Activated CD8-positive, alpha-beta memory T cell treated with anti-CD3 and anti-CD28 coated beads, Interleukin-2, amount 10 ng/mL, durations not matched to agents 7 days and 5 days (primary cell): Measurements from ENCODE around the gene HNRNPH2. TPM values are rescaled to one million over a fixed set of nuclear protein-coding genes. Genes with fewer than 3 reads are reported as not detected.

ENCODE experiments used
- ATAC-seq: fragments of 150-1000 bp; cut with Tn5 transposase; one replicate; pipeline ENCODE4 v1.10.0; 2021; ENCODE audit warnings: moderate library complexity
- CTCF ChIA-PET: fragments of 350-600 bp; sonication (Branson Sonifier 250); formaldehyde crosslinking; loops from one replicate; lab custom pipeline; 2021; ENCODE audit warnings: antibody characterized with exemption; lab: Charles Lee
- DNase-seq: peaks from one replicate; pipeline ENCODE4 v3.0.0-alpha.2; 2020
- H3K27ac Mint-ChIP-seq: one replicate; pipeline ENCODE4 v1.8.0; 2021; ENCODE audit warnings: mild to moderate bottlenecking, mixed read lengths
- H3K27me3 Mint-ChIP-seq: one replicate; pipeline ENCODE4 v1.8.0; 2021; ENCODE audit warnings: mixed read lengths
- H3K36me3 Mint-ChIP-seq: one replicate; pipeline ENCODE4 v1.8.0; 2021; ENCODE audit warnings: mild to moderate bottlenecking, mixed read lengths
- H3K4me1 Mint-ChIP-seq: one replicate; pipeline ENCODE4 v1.8.0; 2021; ENCODE audit warnings: mixed read lengths
- H3K4me3 Mint-ChIP-seq: one replicate; pipeline ENCODE4 v1.8.0; 2021; ENCODE audit warnings: mild to moderate bottlenecking, moderate library complexity, mixed read lengths
- H3K9me3 Mint-ChIP-seq: one replicate; pipeline ENCODE4 v1.8.0; 2022; ENCODE audit warnings: low read depth, mixed read lengths
- total RNA-seq, 2 experiments: library from RNA; stranded (reverse); gene quantifications; one replicate each; pipeline ENCODE4 v1.2.3, GENCODE V29; 2021

HNRNPH2 gene
- total RNA-seq, 2 experiments from 2014 or later = 30.7 to 31.2 TPM

GRCh38 chrX:101385795-101386541, 22.1 kb upstream of the HNRNPH2 start, which contains the start of gene BTK:
Gene BTK, minus strand, starts transcription at chrX:101386191. Its CDS starts 10,907 bp downstream, at chrX:101375284.
- CTCF ChIA-PET = no interaction called here
- no peak within 1 kb of the TSS for H3K4me3 Mint-ChIP-seq
- no peak within 1 kb of the TSS for H3K27ac Mint-ChIP-seq
- no peaks in the 10 kb centered on the region for H3K9me3 Mint-ChIP-seq
- H3K27me3 Mint-ChIP-seq = peaks cover 2% of the 10 kb centered on the region
- H3K4me1 Mint-ChIP-seq = peaks cover 9% of the 10 kb centered on the region
- ATAC-seq (no peak), DNase-seq (no peak)
- H3K36me3 Mint-ChIP-seq = no peaks in the 10 kb centered on the region

GRCh38 chrX:101386542-101386885, 21.5 kb upstream of the HNRNPH2 start:
- no peak for ATAC-seq
- H3K4me1 Mint-ChIP-seq = peaks cover 9% of the 10 kb centered on the region
- H3K36me3 Mint-ChIP-seq = peaks cover 4% of the 10 kb centered on the region
- DNase-seq = no peak
- H3K9me3 Mint-ChIP-seq = no peaks in the 10 kb centered on the region
- CTCF ChIA-PET = no interaction called here
- peaks cover 2% of the 10 kb centered on the region for H3K27me3 Mint-ChIP-seq
- no peak overlapping the region for H3K27ac Mint-ChIP-seq
- no peak overlapping the region for H3K4me3 Mint-ChIP-seq

DNA sequence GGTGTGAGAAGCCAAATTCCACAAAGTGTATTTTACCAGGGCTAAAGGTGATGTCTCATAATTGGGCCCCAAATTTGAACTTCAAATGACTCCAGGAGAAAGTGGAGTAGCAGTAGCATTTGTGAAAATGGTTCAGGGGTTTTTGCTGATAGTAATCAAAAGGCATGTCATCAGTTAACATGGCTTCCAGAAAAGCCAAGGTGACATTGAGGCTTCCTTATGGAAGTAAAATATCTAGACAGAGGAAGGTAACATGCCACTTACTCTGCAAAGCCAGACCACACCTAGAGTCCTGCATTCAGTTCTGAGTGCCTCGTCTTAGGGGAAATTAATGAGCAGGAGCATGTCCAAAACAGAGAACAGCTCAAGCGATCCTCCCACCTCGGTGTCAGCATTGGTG, 19.4 kb upstream of the HNRNPH2 start:
- ATAC-seq (no peak), DNase-seq (no peak)
- Mint-ChIP-seq H3K4me1 (peaks cover 17% of the 10 kb centered on the region), H3K27ac (no peak overlapping the region), H3K9me3 (no peaks in the 10 kb centered on the region), H3K4me3 (no peak overlapping the region), H3K27me3 (peaks cover 2% of the 10 kb centered on the region), H3K36me3 (peaks cover 21% of the 10 kb centered on the region)
- CTCF ChIA-PET = no interaction called here

- peaks cover 27% of the 10 kb centered on the region for H3K4me1 Mint-ChIP-seq
- peaks cover 31% of the 10 kb centered on the region for H3K36me3 Mint-ChIP-seq
- peaks cover 2% of the 10 kb centered on the region for H3K27me3 Mint-ChIP-seq
- CTCF ChIA-PET = interaction anchor here (0.8 to 2.0 kb wide), 8 partner anchors 10 to 43 kb away, joined by 3 to 6 read pairs (median 4); partner anchors contain the start of genes GLA and TIMM8A
- no peaks in the 10 kb centered on the region for H3K9me3 Mint-ChIP-seq
- ATAC-seq (peak; percentile 97), DNase-seq (peak; percentile 90)
- peak within 1 kb of the TSS; percentile 88 for H3K4me3 Mint-ChIP-seq
- H3K27ac Mint-ChIP-seq = peak within 1 kb of the TSS; percentile 89
Observed at GRCh38 chrX:101390664-101391525, 17.1 kb upstream of the HNRNPH2 start, which contains the start of gene RPL36A. Gene RPL36A, plus strand, starts transcription at chrX:101391011. Its CDS starts 33 bp downstream, at chrX:101391044.

DNA sequence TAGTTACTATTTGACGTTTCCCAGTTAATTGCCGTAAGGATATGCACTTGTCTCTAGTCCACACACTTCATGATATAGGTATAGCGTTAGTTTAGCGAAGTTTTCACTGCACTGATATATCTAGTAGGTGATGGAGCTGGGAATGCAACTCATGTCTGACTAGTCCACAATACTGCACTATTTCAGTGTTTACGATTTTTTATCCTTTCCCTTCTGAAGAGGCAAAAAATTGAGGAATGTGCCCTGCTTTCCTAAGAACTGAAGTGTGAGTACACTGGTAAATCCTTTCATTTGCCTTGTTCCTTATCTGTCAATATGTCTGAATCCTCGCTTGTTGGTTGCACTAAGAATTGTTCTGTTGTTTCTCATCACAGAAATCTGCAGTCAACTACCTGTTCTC, 16.2 kb upstream of the HNRNPH2 start:
- CTCF ChIA-PET = interaction anchor here (0.9 to 1.3 kb wide), 2 partner anchors 13 to 45 kb away, joined by 3 to 4 read pairs; no protein-coding TSS in a partner anchor
- peaks cover 33% of the 10 kb centered on the region for H3K36me3 Mint-ChIP-seq
- H3K27me3 Mint-ChIP-seq = no peaks in the 10 kb centered on the region
- no peaks in the 10 kb centered on the region for H3K9me3 Mint-ChIP-seq
- DNase-seq (no peak), ATAC-seq (no peak)
- peaks cover 27% of the 10 kb centered on the region for H3K4me1 Mint-ChIP-seq
- peak overlapping the region; percentile 88 for H3K4me3 Mint-ChIP-seq
- peak overlapping the region; percentile 89 for H3K27ac Mint-ChIP-seq

- no peak for DNase-seq
- CTCF ChIA-PET = no interaction called here
- peaks cover 27% of the 10 kb centered on the region for H3K4me1 Mint-ChIP-seq
- no peaks in the 10 kb centered on the region for H3K27me3 Mint-ChIP-seq
- peaks cover 34% of the 10 kb centered on the region for H3K36me3 Mint-ChIP-seq
- peak overlapping the region; percentile 88 for H3K4me3 Mint-ChIP-seq
- H3K27ac Mint-ChIP-seq = peak overlapping the region; percentile 68
- ATAC-seq = no peak
- no peaks in the 10 kb centered on the region for H3K9me3 Mint-ChIP-seq
Observed at GRCh38 chrX:101393530-101394305, 14.3 kb upstream of the HNRNPH2 start.

DNA sequence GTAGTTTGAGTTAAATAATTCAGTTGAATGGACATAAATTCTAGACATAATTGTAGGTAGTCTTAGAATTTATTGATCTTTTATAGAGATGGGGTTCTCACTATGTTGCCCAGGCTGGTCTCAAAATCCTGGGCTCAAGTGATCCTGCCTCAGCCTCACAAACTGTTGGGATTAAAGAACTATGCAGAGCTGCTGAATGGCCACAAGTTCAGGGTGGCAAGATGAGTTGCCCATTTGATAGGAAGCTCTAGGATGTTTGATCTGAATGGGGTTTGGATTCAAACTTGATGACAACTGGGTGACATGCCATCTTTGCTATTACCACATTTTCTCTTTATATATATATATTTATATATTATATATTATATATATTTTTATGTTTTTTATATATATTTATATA, 13.7 kb upstream of the HNRNPH2 start:
- CTCF ChIA-PET = no interaction called here

GRCh38 chrX:101395789-101396188, 12.2 kb upstream of the HNRNPH2 start:
- Mint-ChIP-seq H3K36me3 (peaks cover 46% of the 10 kb centered on the region), H3K27ac (peak overlapping the region; percentile 34), H3K27me3 (no peaks in the 10 kb centered on the region), H3K9me3 (no peaks in the 10 kb centered on the region), H3K4me3 (no peak overlapping the region), H3K4me1 (peaks cover 24% of the 10 kb centered on the region)
- CTCF ChIA-PET = interaction anchor here (1.0 to 1.7 kb wide), 2 partner anchors 8 to 115 kb away, joined by 3 read pairs; no protein-coding TSS in a partner anchor
- DNase-seq (no peak), ATAC-seq (no peak)

More for the DNA sequence above, 13.7 kb upstream of the HNRNPH2 start:
- no peak for DNase-seq
- H3K9me3 Mint-ChIP-seq = no peaks in the 10 kb centered on the region
- H3K4me3 Mint-ChIP-seq = no peak overlapping the region
- H3K36me3 Mint-ChIP-seq = peaks cover 34% of the 10 kb centered on the region
- peaks cover 27% of the 10 kb centered on the region for H3K4me1 Mint-ChIP-seq
- ATAC-seq = no peak
- H3K27ac Mint-ChIP-seq = peak overlapping the region; percentile 68
- no peaks in the 10 kb centered on the region for H3K27me3 Mint-ChIP-seq

DNA sequence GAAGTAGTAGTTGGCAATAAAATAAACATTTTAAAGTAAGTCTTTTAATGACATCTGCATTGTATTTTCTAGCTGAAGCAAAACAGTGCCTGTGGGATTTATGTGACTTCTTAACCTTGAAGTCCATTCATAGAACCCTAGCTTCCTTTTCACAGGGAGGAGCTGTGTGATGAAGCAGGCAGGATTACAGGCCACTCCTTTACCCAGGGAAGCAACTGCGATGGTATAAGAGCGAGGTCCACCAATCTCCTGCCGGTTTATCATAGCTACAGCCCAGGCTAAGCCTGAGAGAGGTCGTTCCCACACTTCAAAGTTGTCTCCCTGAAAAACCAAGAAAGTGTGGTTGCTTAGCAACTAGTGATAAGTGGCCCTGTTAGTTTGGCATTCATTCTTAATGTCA, 10.2 kb upstream of the HNRNPH2 start:
- no peaks in the 10 kb centered on the region for H3K27me3 Mint-ChIP-seq
- H3K9me3 Mint-ChIP-seq = no peaks in the 10 kb centered on the region
- H3K27ac Mint-ChIP-seq = peak overlapping the region; percentile 5
- H3K36me3 Mint-ChIP-seq = peaks cover 36% of the 10 kb centered on the region
- DNase-seq = no peak
- peaks cover 19% of the 10 kb centered on the region for H3K4me1 Mint-ChIP-seq
- H3K4me3 Mint-ChIP-seq = no peak overlapping the region
- ATAC-seq = no peak
- CTCF ChIA-PET = no interaction called here

- Mint-ChIP-seq H3K36me3 (peaks cover 31% of the 10 kb centered on the region), H3K27me3 (no peaks in the 10 kb centered on the region), H3K4me3 (no peak overlapping the region), H3K9me3 (no peaks in the 10 kb centered on the region), H3K27ac (no peak overlapping the region), H3K4me1 (peaks cover 12% of the 10 kb centered on the region)
- CTCF ChIA-PET = no interaction called here
- DNase-seq = no peak
- ATAC-seq = no peak
Observed at GRCh38 chrX:101398694-101399093, 9.3 kb upstream of the HNRNPH2 start.

- peaks cover 10% of the 10 kb centered on the region for H3K4me1 Mint-ChIP-seq
- CTCF ChIA-PET = no interaction called here
- no peak overlapping the region for H3K4me3 Mint-ChIP-seq
- H3K27ac Mint-ChIP-seq = no peak overlapping the region
- H3K27me3 Mint-ChIP-seq = no peaks in the 10 kb centered on the region
- ATAC-seq = peak; percentile 18
- no peak for DNase-seq
- no peaks in the 10 kb centered on the region for H3K9me3 Mint-ChIP-seq
- peaks cover 34% of the 10 kb centered on the region for H3K36me3 Mint-ChIP-seq
Observed at GRCh38 chrX:101399825-101400224, 8.2 kb upstream of the HNRNPH2 start.

DNA sequence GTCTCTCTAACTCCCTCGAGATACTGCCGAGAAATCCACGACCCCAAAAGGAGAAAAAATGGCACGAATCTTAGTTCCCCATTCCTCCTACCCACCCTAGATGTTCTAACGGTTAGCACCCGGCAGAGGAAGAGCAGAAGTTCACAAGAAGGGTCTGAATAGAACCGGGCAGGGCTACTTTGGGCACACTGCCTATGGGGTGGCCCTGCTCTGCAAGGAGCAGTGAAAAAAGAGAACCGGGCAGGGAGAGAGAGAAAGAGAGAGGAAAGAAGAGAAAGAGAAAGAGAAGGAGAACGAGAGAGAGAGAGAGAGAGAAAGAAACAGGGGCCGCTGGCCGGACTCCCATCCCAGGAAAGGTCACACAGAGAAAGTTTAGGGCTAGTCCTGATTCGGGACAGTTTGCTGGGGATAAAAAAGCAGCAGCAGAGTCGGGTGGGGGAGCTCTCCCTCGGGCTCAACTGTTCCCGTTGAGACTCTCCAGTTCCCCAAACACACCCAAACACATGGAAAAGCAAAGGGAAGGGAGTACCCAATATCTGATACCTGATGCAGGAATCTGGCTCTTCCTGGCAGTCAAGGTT, 765 bp upstream of the HNRNPH2 start:
- CTCF ChIA-PET = interaction anchor here (1.0 kb wide), 1 partner anchor 17 kb away, joined by 4 read pairs; the partner anchor contains the start of gene RPL36A
- DNase-seq (no peak), ATAC-seq (peak; percentile 2)
- peaks cover 24% of the 10 kb centered on the region for H3K4me1 Mint-ChIP-seq
- peaks cover 24% of the 10 kb centered on the region for H3K36me3 Mint-ChIP-seq
- peak overlapping the region; percentile 98 for H3K27ac Mint-ChIP-seq
- H3K27me3 Mint-ChIP-seq = no peaks in the 10 kb centered on the region
- peak overlapping the region; percentile 98 for H3K4me3 Mint-ChIP-seq
- no peaks in the 10 kb centered on the region for H3K9me3 Mint-ChIP-seq
